H1 (cell line): ENCODE data around the gene CCDC8. TPM values are rescaled to one million over a fixed set of nuclear protein-coding genes. Genes with fewer than 3 reads are reported as not detected.

Experiments
- JUN ChIP-seq: IDR thresholded peaks from 2 replicates; pipeline ENCODE4 v1.6.1; 2011; ENCODE audit warnings: low read depth, mild to moderate bottlenecking, improper control_type of control experiment, low read length
- POLR2A ChIP-seq, 2 experiments: IDR thresholded peaks; 1 replicate in 1 of 2; 2 replicates in 1 of 2; pipeline ENCODE4 v1.6.1; 2011; ENCODE audit warnings: low read depth in 2 of 2, low read length in 2 of 2, mild to moderate bottlenecking in 2 of 2; ENCODE audit errors: control extremely low read depth in 1 of 2
- SP4 ChIP-seq: IDR thresholded peaks from 2 replicates; pipeline ENCODE4 v1.6.1; 2012; ENCODE audit warnings: low read length, inconsistent platforms
- polyA plus RNA-seq, 7 experiments: library from polyadenylated mRNA; depleted of rRNA in 3 of 7; stranded (reverse) in 5 of 7; unstranded in 2 of 7; fragments of >200 nt in 5 of 7; fragments of 200-250 nt in 2 of 7; gene quantifications; 1 replicate in 5 of 7; 2 replicates in 1 of 7; 4 replicates in 1 of 7; pipeline versions ENCODE4 v1.2.1 to v1.2.3, GENCODE V29; 2011 to 2013; ENCODE audit warnings: missing spikeins in 2 of 7, mixed read lengths in 2 of 7
- total RNA-seq: library from RNA; stranded (reverse); fragmentation: NEBNext Ultra II Directional; extraction: Animal tissue kit (Norgen Biotek cat#: 25700); gene quantifications from 2 replicates; pipeline ENCODE4 v1.2.1, GENCODE V29; 2021
- TF ChIP-seq, protein P1 (sequence below): fragments of 300-600 bp; sonication (generic); IDR thresholded peaks from 2 replicates; pipeline ENCODE4 v1.7.1; 2012; ENCODE audit warnings: low read length, moderate library complexity, mild to moderate bottlenecking, inconsistent platforms; ENCODE audit not compliant: insufficient replicate concordance

Gene CCDC8
- total and polyA plus RNA-seq, 2 of the 8 experiments (the other 6 are each of a cell fraction or from before 2014, with no cell fraction given): 4.9 to 13.6 TPM

DNA sequence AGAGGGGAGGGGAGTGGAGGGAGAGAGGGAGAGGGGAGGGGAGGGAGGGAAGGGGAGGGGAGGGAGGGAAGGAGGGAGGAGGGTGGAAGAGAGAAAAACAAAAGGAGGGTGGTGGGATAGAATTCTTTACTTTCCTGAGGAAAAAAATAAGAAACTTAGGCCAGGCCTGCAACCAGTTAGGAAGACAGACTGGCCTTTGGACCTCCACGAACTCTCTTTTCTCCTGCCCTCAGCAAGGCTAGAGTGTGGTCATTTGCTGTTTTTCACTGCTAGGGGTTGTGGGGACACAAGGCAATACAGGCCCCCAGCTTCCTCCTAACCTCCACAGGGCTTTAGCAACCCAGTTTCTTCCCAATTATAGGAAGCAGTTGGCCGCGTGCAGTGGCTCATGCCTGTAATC lies 4.2 kb downstream of the CCDC8 start (continued):
- TF ChIP-seq, protein P1, sequence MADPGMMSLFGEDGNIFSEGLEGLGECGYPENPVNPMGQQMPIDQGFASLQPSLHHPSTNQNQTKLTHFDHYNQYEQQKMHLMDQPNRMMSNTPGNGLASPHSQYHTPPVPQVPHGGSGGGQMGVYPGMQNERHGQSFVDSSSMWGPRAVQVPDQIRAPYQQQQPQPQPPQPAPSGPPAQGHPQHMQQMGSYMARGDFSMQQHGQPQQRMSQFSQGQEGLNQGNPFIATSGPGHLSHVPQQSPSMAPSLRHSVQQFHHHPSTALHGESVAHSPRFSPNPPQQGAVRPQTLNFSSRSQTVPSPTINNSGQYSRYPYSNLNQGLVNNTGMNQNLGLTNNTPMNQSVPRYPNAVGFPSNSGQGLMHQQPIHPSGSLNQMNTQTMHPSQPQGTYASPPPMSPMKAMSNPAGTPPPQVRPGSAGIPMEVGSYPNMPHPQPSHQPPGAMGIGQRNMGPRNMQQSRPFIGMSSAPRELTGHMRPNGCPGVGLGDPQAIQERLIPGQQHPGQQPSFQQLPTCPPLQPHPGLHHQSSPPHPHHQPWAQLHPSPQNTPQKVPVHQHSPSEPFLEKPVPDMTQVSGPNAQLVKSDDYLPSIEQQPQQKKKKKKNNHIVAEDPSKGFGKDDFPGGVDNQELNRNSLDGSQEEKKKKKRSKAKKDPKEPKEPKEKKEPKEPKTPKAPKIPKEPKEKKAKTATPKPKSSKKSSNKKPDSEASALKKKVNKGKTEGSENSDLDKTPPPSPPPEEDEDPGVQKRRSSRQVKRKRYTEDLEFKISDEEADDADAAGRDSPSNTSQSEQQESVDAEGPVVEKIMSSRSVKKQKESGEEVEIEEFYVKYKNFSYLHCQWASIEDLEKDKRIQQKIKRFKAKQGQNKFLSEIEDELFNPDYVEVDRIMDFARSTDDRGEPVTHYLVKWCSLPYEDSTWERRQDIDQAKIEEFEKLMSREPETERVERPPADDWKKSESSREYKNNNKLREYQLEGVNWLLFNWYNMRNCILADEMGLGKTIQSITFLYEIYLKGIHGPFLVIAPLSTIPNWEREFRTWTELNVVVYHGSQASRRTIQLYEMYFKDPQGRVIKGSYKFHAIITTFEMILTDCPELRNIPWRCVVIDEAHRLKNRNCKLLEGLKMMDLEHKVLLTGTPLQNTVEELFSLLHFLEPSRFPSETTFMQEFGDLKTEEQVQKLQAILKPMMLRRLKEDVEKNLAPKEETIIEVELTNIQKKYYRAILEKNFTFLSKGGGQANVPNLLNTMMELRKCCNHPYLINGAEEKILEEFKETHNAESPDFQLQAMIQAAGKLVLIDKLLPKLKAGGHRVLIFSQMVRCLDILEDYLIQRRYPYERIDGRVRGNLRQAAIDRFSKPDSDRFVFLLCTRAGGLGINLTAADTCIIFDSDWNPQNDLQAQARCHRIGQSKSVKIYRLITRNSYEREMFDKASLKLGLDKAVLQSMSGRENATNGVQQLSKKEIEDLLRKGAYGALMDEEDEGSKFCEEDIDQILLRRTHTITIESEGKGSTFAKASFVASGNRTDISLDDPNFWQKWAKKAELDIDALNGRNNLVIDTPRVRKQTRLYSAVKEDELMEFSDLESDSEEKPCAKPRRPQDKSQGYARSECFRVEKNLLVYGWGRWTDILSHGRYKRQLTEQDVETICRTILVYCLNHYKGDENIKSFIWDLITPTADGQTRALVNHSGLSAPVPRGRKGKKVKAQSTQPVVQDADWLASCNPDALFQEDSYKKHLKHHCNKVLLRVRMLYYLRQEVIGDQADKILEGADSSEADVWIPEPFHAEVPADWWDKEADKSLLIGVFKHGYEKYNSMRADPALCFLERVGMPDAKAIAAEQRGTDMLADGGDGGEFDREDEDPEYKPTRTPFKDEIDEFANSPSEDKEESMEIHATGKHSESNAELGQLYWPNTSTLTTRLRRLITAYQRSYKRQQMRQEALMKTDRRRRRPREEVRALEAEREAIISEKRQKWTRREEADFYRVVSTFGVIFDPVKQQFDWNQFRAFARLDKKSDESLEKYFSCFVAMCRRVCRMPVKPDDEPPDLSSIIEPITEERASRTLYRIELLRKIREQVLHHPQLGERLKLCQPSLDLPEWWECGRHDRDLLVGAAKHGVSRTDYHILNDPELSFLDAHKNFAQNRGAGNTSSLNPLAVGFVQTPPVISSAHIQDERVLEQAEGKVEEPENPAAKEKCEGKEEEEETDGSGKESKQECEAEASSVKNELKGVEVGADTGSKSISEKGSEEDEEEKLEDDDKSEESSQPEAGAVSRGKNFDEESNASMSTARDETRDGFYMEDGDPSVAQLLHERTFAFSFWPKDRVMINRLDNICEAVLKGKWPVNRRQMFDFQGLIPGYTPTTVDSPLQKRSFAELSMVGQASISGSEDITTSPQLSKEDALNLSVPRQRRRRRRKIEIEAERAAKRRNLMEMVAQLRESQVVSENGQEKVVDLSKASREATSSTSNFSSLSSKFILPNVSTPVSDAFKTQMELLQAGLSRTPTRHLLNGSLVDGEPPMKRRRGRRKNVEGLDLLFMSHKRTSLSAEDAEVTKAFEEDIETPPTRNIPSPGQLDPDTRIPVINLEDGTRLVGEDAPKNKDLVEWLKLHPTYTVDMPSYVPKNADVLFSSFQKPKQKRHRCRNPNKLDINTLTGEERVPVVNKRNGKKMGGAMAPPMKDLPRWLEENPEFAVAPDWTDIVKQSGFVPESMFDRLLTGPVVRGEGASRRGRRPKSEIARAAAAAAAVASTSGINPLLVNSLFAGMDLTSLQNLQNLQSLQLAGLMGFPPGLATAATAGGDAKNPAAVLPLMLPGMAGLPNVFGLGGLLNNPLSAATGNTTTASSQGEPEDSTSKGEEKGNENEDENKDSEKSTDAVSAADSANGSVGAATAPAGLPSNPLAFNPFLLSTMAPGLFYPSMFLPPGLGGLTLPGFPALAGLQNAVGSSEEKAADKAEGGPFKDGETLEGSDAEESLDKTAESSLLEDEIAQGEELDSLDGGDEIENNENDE: no peak
- TF ChIP-seq SP4: no peak
- TF ChIP-seq JUN: no peak
- no peak for TF ChIP-seq POLR2A (IDR thresholded peaks at IDR 0.05; ENCODE audit: control extremely low read depth in 1 of 2, low read depth in 2 of 2, low read length in 2 of 2)
- TF ChIP-seq, all 59 proteins: peak for 0
